Stimulated activated CD8-positive, alpha-beta memory T cell treated with anti-CD3 and anti-CD28 coated beads, Interleukin-2, amount 100 ng/mL, for 1 hour (primary cell): Measurements from ENCODE around the gene PAIP2.
"Not testable (repeated sequence)": the region's sequence is repeated elsewhere in the genome, so short reads cannot be mapped to it uniquely, and the experiment has no call there.

Experiments
- DNase-seq, 2 donors: peaks; one replicate each; pipeline ENCODE4 v3.0.0-alpha.2; 2020; ENCODE audit warnings: low read depth in 2 of 2

The PAIP2 gene

GRCh38 chr5:139341689-139342422, at the start of gene PAIP2:
Gene PAIP2 (plus strand): TSS chr5:139341854. CDS start chr5:139363785, 21,931 bp downstream.
- DNase-seq, result peak; percentile 95

GRCh38 chr5:139293202-139293506, 48.5 kb upstream of the PAIP2 start:
- DNase-seq, result no peak

- DNase-seq, result peak; percentile 80 to 89
Measured at GRCh38 chr5:139293507-139294373, 47.9 kb upstream of the PAIP2 start, which contains the start of gene MATR3. Gene MATR3 (plus strand): TSS chr5:139293740. CDS start chr5:139307416, 13,676 bp downstream.

- DNase-seq, result peak; percentile 31 to 37
Measured at GRCh38 chr5:139294374-139295165, 47.1 kb upstream of the PAIP2 start.

- no peak for DNase-seq
Measured at GRCh38 chr5:139295346-139296057, 46.2 kb upstream of the PAIP2 start.

GRCh38 chr5:139296198-139296597, 45.5 kb upstream of the PAIP2 start:
- DNase-seq, result no peak

- no peak for DNase-seq
Measured at GRCh38 chr5:139296862-139297326, 44.8 kb upstream of the PAIP2 start.

GRCh38 chr5:139297439-139298133, 44.1 kb upstream of the PAIP2 start:
- DNase-seq, result no peak

- DNase-seq, result no peak
Measured at GRCh38 chr5:139298242-139298641, 43.4 kb upstream of the PAIP2 start.

GRCh38 chr5:139299486-139299885, 42.2 kb upstream of the PAIP2 start:
- no peak for DNase-seq

- no peak for DNase-seq
Measured at GRCh38 chr5:139301808-139302499, 39.7 kb upstream of the PAIP2 start.

GRCh38 chr5:139304391-139305324, 37.0 kb upstream of the PAIP2 start:
- DNase-seq, result no peak

GRCh38 chr5:139306197-139306596, 35.5 kb upstream of the PAIP2 start:
- no peak for DNase-seq

GRCh38 chr5:139306628-139307379, 34.9 kb upstream of the PAIP2 start:
- no peak for DNase-seq

- DNase-seq, result no peak
Measured at GRCh38 chr5:139308797-139309196, 32.9 kb upstream of the PAIP2 start.

GRCh38 chr5:139310715-139311186, 30.9 kb upstream of the PAIP2 start:
- not testable (repeated sequence) for DNase-seq

- DNase-seq, result no peak
Measured at GRCh38 chr5:139312075-139312474, 29.6 kb upstream of the PAIP2 start.

GRCh38 chr5:139314276-139314675, 27.4 kb upstream of the PAIP2 start:
- no peak for DNase-seq
